Gastroesophageal sphincter (tissue), 4 donors: ENCODE results near the gene PCGF1. TPM values are rescaled to one million over a fixed set of nuclear protein-coding genes. Genes with fewer than 3 reads are reported as not detected.

Source experiments
- ATAC-seq: fragments of 150-250 bp; one replicate; pipeline ENCODE4 v1.9.1; 2016; ENCODE audit warnings: mild to moderate bottlenecking, moderate library complexity
- H3K27ac ChIP-seq, 4 donors: fragments of 200-600 bp; sonication (generic) in 3 of 4; 1 replicate in 3 of 4; 2 replicates in 1 of 4; pipeline ENCODE4 v1.5.1; 2016 to 2019
- H3K27me3 ChIP-seq: fragments of 200-600 bp; sonication (generic); one replicate; pipeline ENCODE4 v1.5.1; 2019
- H3K36me3 ChIP-seq, 2 donors: fragments of 200-600 bp; sonication (generic); one replicate each; pipeline ENCODE4 v1.5.1; 2019; ENCODE audit warnings: control low read depth in 1 of 2
- H3K4me1 ChIP-seq, 3 donors: fragments of 200-600 bp; sonication (generic); 1 replicate in 2 of 3; 2 replicates in 1 of 3; pipeline ENCODE4 v1.5.1; 2016 to 2019; ENCODE audit warnings: control low read depth in 2 of 3
- H3K4me3 ChIP-seq, 2 donors: fragments of 200-600 bp; sonication (generic); one replicate each; pipeline ENCODE4 v1.5.1; 2019; ENCODE audit warnings: mild to moderate bottlenecking in 1 of 2, moderate library complexity in 1 of 2
- H3K9me3 ChIP-seq, 3 donors: fragments of 200-600 bp; sonication (generic); one replicate each; pipeline ENCODE4 v1.5.1; 2017 to 2019; ENCODE audit warnings: control low read depth in 2 of 3
- EP300 ChIP-seq: sonication (generic); formaldehyde crosslinking; IDR thresholded peaks from one replicate; pipeline ENCODE4 v1.6.1; 2017; ENCODE audit warnings: antibody characterized with exemption, mild to moderate bottlenecking
- POLR2A ChIP-seq, 2 donors: fragments of 450-650 bp; IDR thresholded peaks; one replicate each; pipeline ENCODE4 v1.6.1; 2017; ENCODE audit warnings: antibody characterized with exemption in 2 of 2, mild to moderate bottlenecking in 2 of 2, moderate library complexity in 1 of 2
- POLR2AphosphoS5 ChIP-seq: sonication (generic); formaldehyde crosslinking; IDR thresholded peaks from one replicate; pipeline ENCODE4 v1.6.1; 2017; ENCODE audit warnings: antibody characterized with exemption
- WGBS, 2 donors: methylation state at CpG; one replicate each; pipeline ENCODE4 v1.1.5; 2018; ENCODE audit warnings: low coverage in 1 of 2; 5-methylcytosine and 5-hydroxymethylcytosine counted together
- total RNA-seq, 4 donors: library from RNA; depleted of rRNA; stranded (reverse); fragments of >200 nt; gene quantifications; one replicate each; pipeline ENCODE4 v1.1.0, GENCODE V29; 2016
- TF ChIP-seq, protein P1 (sequence below), 4 experiments: fragments of 200-600 bp in 2 of 4; fragments of 450-650 bp in 2 of 4; sonication (generic) in 1 of 4; IDR thresholded peaks; one replicate each; pipeline ENCODE4 v1.5.1; 2017 to 2019; ENCODE audit warnings: antibody characterized with exemption in 4 of 4, mild to moderate bottlenecking in 2 of 4, moderate library complexity in 2 of 4

The PCGF1 gene
- total RNA-seq, 4 donors from 2014 or later: 9.6 to 24.0 (median 18.2) TPM

DNA sequence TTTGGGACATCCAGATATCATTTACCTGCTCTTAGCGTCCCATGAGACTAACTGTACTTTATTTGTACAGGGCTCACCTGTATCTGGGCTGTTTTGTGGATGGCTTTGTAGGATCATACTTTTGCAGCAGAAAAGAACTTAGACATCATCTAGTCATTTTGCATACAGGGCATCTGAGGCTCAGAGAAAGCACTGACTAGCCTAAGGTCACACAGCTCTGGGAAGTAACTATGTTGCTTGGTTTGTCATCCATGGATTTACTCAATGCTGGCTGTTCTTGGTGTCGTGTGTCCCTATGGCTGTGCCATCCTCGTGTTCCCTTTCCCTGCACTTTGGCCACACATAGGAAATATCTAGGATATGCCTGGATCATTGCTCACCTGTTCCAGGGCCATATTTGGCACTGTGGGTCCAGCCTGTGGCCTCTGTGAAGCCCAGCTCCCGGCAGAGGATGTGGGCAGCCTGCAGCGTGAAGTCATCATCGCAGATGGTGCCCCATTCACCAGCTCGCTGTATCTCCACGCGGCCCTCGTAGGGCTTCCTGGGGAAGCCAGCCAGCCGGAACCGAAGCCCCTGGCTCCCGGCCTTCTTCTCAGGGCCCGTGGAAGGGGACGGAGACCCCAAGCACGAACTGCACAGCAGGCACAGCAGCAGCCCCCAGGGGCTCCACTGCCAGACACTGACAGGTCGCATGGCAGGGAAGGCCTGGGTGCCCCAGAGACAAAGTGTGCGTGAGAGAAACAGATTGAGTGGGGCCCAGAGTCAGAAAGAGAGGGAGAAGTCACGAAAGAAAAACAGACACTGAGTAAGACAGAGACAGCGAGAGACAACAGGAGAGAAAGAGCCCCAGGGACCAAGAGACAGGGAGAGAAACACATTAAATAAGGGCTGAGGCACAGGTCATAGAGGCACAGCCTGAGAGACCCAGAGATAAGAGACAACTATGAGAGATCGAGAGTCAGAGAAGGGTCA lies 44.7 kb upstream of the PCGF1 start:
- 75 to 86% methylated on average over 5 to 13 of the region's 21 CpGs for WGBS, 2 donors
- Histone ChIP-seq H3K27me3 (no peaks in the 10 kb centered on the region), H3K27ac (peak overlapping the region in 2 of 4 donors; percentile 91 to 92), H3K4me1 (peaks cover 0 to 58% (median 15%) of the 10 kb centered on the region in 3 donors), H3K4me3 (no peak overlapping the region), H3K9me3 (no peaks in the 10 kb centered on the region), H3K36me3 (peaks cover 0 to 11% of the 10 kb centered on the region in 2 donors)
- ATAC-seq: no peak
- TF ChIP-seq POLR2AphosphoS5 (no peak), POLR2A (IDR thresholded peaks at IDR 0.05) (no peak), EP300 (no peak)
- TF ChIP-seq, protein P1, sequence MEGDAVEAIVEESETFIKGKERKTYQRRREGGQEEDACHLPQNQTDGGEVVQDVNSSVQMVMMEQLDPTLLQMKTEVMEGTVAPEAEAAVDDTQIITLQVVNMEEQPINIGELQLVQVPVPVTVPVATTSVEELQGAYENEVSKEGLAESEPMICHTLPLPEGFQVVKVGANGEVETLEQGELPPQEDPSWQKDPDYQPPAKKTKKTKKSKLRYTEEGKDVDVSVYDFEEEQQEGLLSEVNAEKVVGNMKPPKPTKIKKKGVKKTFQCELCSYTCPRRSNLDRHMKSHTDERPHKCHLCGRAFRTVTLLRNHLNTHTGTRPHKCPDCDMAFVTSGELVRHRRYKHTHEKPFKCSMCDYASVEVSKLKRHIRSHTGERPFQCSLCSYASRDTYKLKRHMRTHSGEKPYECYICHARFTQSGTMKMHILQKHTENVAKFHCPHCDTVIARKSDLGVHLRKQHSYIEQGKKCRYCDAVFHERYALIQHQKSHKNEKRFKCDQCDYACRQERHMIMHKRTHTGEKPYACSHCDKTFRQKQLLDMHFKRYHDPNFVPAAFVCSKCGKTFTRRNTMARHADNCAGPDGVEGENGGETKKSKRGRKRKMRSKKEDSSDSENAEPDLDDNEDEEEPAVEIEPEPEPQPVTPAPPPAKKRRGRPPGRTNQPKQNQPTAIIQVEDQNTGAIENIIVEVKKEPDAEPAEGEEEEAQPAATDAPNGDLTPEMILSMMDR (IDR thresholded peaks at IDR 0.05): no peak

DNA sequence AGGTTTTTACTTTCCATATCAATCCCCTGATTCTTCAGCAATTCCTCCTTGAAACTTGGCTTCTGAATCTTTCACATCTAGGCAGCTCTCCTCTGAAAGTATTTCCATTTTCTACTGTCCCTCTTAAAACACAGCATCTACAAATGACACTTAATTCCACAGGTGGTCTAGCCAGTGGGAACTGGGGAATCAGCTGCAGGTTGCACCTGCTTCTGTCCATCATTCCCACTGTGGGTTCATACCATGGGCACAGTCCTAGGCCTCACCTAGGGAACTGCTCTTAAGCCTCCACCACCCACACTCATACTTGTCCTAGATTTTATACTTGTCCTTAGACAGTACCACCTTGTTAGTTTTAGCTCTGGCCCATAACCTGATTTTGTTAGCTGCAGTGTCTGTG lies 44.0 kb upstream of the PCGF1 start:
- Histone ChIP-seq H3K27me3 (no peaks in the 10 kb centered on the region), H3K9me3 (no peaks in the 10 kb centered on the region), H3K4me1 (peaks cover 0 to 58% (median 15%) of the 10 kb centered on the region in 3 donors), H3K27ac (no peak overlapping the region), H3K4me3 (no peak overlapping the region), H3K36me3 (peaks cover 0 to 7% of the 10 kb centered on the region in 2 donors)
- no peak for ATAC-seq
- TF ChIP-seq EP300 (no peak), POLR2A (IDR thresholded peaks at IDR 0.05) (no peak), POLR2AphosphoS5 (no peak)
- TF ChIP-seq, protein P1 (IDR thresholded peaks at IDR 0.05): no peak

DNA sequence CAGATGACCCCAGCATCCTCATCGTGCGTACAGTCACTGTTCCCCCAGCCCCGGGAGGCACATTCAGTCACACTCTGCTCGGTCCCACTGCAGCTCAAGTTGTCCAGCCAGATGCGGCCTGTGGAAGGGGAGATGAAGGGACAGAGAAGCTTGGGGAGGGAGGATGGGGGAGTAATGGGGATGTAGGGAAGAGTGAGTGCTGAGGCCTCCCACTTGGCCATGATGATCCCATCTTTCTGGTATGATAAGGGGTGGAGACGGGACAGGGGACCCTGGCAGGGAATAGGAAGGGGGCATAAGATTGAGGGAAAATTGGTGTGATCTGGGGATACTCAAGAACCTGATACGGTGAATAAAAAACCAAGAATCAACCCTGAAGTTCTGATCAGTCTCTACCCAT lies 42.7 kb upstream of the PCGF1 start:
- WGBS, 2 donors: 67 to 100% methylated on average over 1 of the region's 7 CpGs
- H3K4me1 ChIP-seq: peaks cover 0 to 49% (median 11%) of the 10 kb centered on the region in 3 donors
- no peaks in the 10 kb centered on the region for H3K27me3 ChIP-seq
- no peak overlapping the region for H3K4me3 ChIP-seq
- no peak overlapping the region for H3K27ac ChIP-seq
- H3K9me3 ChIP-seq: no peaks in the 10 kb centered on the region
- no peak for ATAC-seq
- TF ChIP-seq EP300 (no peak), POLR2AphosphoS5 (no peak), POLR2A (IDR thresholded peaks at IDR 0.05) (no peak)
- TF ChIP-seq, protein P1 (IDR thresholded peaks at IDR 0.05): no peak
- H3K36me3 ChIP-seq: no peaks in the 10 kb centered on the region

DNA sequence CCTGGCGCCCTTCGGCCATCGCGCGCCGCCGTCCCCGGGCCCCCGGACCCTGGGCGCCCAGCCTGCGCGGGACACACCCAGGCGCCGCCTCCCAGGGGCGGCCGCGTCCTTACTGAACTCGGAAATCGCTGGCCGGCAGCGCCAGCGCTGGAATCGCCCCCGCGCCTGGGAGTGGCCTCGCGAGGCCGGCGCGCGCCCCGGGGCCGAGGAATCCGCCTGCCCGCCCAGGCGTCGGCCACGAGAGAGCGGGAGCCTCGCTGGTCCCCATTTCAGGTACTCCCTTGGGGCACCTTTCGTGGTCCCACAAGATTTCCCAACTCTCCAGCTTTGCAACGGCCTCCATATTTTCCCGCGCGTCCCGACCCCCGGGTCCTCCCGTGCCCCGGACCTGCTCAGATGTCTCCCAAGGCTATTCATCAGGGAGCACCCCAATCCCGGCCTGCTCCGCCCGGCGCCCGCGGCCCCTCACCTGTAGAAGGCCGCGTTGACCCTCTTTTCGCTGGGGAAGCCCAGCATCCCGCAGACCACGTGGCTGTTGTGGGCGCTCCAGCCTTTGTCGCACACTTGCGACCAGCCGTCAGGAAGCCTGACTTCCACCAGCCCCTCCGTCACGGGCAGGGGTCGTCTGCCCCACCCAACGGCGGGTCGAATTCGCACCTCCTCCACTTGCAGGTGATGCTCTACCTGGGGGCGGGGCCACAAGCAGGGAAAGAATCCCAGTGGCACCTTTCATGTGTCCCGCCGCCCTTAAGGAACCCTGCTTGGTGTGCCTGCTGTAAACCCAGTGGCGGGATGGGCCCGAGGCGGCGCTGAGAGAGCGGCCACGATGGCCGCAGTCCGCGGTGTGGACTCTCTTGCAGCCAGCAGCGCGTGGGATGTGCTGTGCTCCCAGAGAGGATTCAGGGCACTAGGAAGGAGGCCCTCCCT lies 41.7 kb upstream of the PCGF1 start:
- Histone ChIP-seq H3K36me3 (no peaks in the 10 kb centered on the region), H3K27me3 (no peaks in the 10 kb centered on the region), H3K9me3 (no peaks in the 10 kb centered on the region), H3K4me1 (peaks cover 0 to 43% (median 9%) of the 10 kb centered on the region in 3 donors), H3K27ac (peak overlapping the region; percentile 10 to 85 (median 78)), H3K4me3 (peak overlapping the region; percentile 21 to 69)
- TF ChIP-seq POLR2AphosphoS5 (no peak), POLR2A (IDR thresholded peaks at IDR 0.05) (peak; percentile 41 to 46)
- TF ChIP-seq, protein P1 (IDR thresholded peaks at IDR 0.05): peak in 1 of 4 experiments; percentile 35
- ATAC-seq: peak; percentile 84
- WGBS, 2 donors: 3% methylated on average over 5 of the region's 85 CpGs; no CpG with 5 or more reads in 1 of the 2 donors
